ENCODE data around the gene FAM177A1. TPM values are rescaled to one million over a fixed set of nuclear protein-coding genes. Genes with fewer than 3 reads are reported as not detected.

Gene FAM177A1
- total RNA-seq, 4 donors from 2014 or later: 31.3 to 46.2 (median 44.2) TPM

DNA sequence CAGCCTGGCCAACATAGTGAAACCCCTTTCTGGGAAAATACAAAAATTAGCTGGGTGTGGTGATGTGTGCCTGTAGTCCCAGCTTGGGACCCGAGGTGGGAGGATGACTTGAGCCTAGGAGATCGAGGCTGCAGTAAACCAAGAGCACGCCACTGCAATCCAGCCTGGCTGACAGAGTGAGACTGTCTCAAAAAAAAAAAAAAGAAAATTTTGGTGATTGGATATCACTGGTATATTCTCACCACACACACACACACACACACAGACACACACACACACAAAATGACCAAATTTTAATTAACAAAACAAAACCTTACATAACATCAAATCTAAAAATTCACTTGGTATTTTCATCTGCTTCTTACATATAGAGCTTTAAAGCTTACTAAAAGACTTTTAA, 3.4 kb upstream of the FAM177A1 start:
- 82% methylated on average over 3 of the region's 3 CpGs for WGBS
- Histone ChIP-seq H3K9me3 (no peaks in the 10 kb centered on the region), H3K36me3 (no peaks in the 10 kb centered on the region), H3K4me1 (peaks cover 18% of the 10 kb centered on the region), H3K27ac (no peak overlapping the region), H3K4me3 (no peak overlapping the region), H3K27me3 (no peaks in the 10 kb centered on the region)
- TF ChIP-seq EP300 (IDR thresholded peaks at IDR 0.05): no peak
- TF ChIP-seq, protein P1, sequence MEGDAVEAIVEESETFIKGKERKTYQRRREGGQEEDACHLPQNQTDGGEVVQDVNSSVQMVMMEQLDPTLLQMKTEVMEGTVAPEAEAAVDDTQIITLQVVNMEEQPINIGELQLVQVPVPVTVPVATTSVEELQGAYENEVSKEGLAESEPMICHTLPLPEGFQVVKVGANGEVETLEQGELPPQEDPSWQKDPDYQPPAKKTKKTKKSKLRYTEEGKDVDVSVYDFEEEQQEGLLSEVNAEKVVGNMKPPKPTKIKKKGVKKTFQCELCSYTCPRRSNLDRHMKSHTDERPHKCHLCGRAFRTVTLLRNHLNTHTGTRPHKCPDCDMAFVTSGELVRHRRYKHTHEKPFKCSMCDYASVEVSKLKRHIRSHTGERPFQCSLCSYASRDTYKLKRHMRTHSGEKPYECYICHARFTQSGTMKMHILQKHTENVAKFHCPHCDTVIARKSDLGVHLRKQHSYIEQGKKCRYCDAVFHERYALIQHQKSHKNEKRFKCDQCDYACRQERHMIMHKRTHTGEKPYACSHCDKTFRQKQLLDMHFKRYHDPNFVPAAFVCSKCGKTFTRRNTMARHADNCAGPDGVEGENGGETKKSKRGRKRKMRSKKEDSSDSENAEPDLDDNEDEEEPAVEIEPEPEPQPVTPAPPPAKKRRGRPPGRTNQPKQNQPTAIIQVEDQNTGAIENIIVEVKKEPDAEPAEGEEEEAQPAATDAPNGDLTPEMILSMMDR (IDR thresholded peaks at IDR 0.05): no peak
- TF ChIP-seq POLR2A (IDR thresholded peaks at IDR 0.05): no peak
- no peak for TF ChIP-seq POLR2AphosphoS5 (IDR thresholded peaks at IDR 0.05)
- no peak for DNase-seq (ENCODE audit: low spot score in 2 of 2)

DNA sequence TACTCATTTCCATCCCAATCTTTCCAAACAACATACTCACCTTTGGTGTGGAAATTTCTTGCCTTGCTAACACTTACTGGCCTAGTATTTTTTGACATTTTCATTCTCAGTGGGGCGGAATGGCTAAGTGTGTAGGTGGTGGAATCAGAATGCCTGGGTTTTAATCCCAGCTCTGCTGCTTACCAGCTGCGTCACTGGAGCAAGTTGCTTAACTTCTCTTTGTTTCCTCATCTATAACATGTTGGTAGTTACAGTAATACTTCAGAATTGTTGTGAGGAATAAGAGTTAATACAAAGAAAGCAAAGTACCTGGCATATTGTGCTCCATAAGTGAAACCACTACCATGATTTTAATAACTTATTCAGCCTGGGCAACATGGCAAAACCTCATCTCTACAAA, 3.0 kb upstream of the FAM177A1 start:
- no peaks in the 10 kb centered on the region for H3K27me3 ChIP-seq
- H3K4me1 ChIP-seq: peaks cover 20% of the 10 kb centered on the region
- WGBS: 93% methylated on average over 2 of the region's 2 CpGs
- H3K4me3 ChIP-seq: no peak overlapping the region
- H3K27ac ChIP-seq: no peak overlapping the region
- no peak for DNase-seq (ENCODE audit: low spot score in 2 of 2)
- TF ChIP-seq, protein P1 (IDR thresholded peaks at IDR 0.05): no peak
- TF ChIP-seq POLR2AphosphoS5 (IDR thresholded peaks at IDR 0.05) (no peak), POLR2A (IDR thresholded peaks at IDR 0.05) (no peak), EP300 (IDR thresholded peaks at IDR 0.05) (no peak)
- no peaks in the 10 kb centered on the region for H3K36me3 ChIP-seq
- H3K9me3 ChIP-seq: no peaks in the 10 kb centered on the region

- H3K9me3 ChIP-seq: no peaks in the 10 kb centered on the region
- H3K4me3 ChIP-seq: peak overlapping the region; percentile 81
- 14% methylated on average over 8 of the region's 8 CpGs for WGBS
- H3K27ac ChIP-seq: peak overlapping the region; percentile 97
- TF ChIP-seq POLR2AphosphoS5 (IDR thresholded peaks at IDR 0.05): no peak
- TF ChIP-seq, protein P1 (IDR thresholded peaks at IDR 0.05): no peak
- TF ChIP-seq EP300 (IDR thresholded peaks at IDR 0.05): no peak
- TF ChIP-seq POLR2A (IDR thresholded peaks at IDR 0.05): no peak
- no peaks in the 10 kb centered on the region for H3K27me3 ChIP-seq
- DNase-seq (ENCODE audit: low spot score in 2 of 2): no peak
- peaks cover 20% of the 10 kb centered on the region for H3K4me1 ChIP-seq
- H3K36me3 ChIP-seq: no peaks in the 10 kb centered on the region
Observed at GRCh38 chr14:35044939-35045797, 904 bp upstream of the FAM177A1 start.

- no peak for DNase-seq (ENCODE audit: low spot score in 2 of 2)
- H3K4me3 ChIP-seq: peak overlapping the region; percentile 81
- H3K4me1 ChIP-seq: peaks cover 26% of the 10 kb centered on the region
- TF ChIP-seq POLR2AphosphoS5 (IDR thresholded peaks at IDR 0.05) (peak in 1 of 3 donors; percentile 15), EP300 (IDR thresholded peaks at IDR 0.05) (no peak), POLR2A (IDR thresholded peaks at IDR 0.05) (peak in 1 of 2 donors; percentile 38)
- TF ChIP-seq, protein P1 (IDR thresholded peaks at IDR 0.05): no peak
- H3K27me3 ChIP-seq: no peaks in the 10 kb centered on the region
- WGBS: 0% methylated on average over 6 of the region's 6 CpGs
- H3K9me3 ChIP-seq: no peaks in the 10 kb centered on the region
- H3K27ac ChIP-seq: peak overlapping the region; percentile 97
- no peaks in the 10 kb centered on the region for H3K36me3 ChIP-seq
Observed at GRCh38 chr14:35045798-35046047, 349 bp upstream of the FAM177A1 start.

- H3K27ac ChIP-seq: peak overlapping the region; percentile 97
- no peak for TF ChIP-seq POLR2AphosphoS5 (IDR thresholded peaks at IDR 0.05)
- TF ChIP-seq POLR2A (IDR thresholded peaks at IDR 0.05): no peak
- TF ChIP-seq, protein P1 (IDR thresholded peaks at IDR 0.05): no peak
- no peaks in the 10 kb centered on the region for H3K27me3 ChIP-seq
- 25% methylated on average over 20 of the region's 23 CpGs for WGBS
- peak overlapping the region; percentile 81 for H3K4me3 ChIP-seq
- no peaks in the 10 kb centered on the region for H3K36me3 ChIP-seq
- no peaks in the 10 kb centered on the region for H3K9me3 ChIP-seq
- DNase-seq (ENCODE audit: low spot score in 2 of 2): peak; percentile 82 to 84
- peaks cover 27% of the 10 kb centered on the region for H3K4me1 ChIP-seq
Observed at GRCh38 chr14:35046751-35047536, 872 bp downstream of the FAM177A1 start.

All from suprapubic skin (tissue), 4 donors.